Left lobe of liver (tissue), 2 donors: ENCODE results near the gene ARHGAP35. TPM values are rescaled to one million over a fixed set of nuclear protein-coding genes. Genes with fewer than 3 reads are reported as not detected.

ENCODE experiments used
- ATAC-seq: fragments of 200-7000 bp; cut with Tn5 transposase; one replicate; pipeline ENCODE4 v1.9.1; 2020; ENCODE audit warnings: mild to moderate bottlenecking, moderate library complexity
- DNase-seq: peaks from one replicate; pipeline ENCODE4 v3.0.0-alpha.2; 2020; ENCODE audit warnings: low spot score
- total RNA-seq: library from RNA; stranded (reverse); gene quantifications from one replicate; pipeline ENCODE4 v1.2.1, GENCODE V29; 2021
- donor health status: DM: no; HTN: no; CAD: no; lungs with moderate emphysema.
- donor health status: DM: no; HTN: yes; CAD: no.

ARHGAP35 gene
- total RNA-seq, 1 donor from 2014 or later: 56.9 TPM

DNA sequence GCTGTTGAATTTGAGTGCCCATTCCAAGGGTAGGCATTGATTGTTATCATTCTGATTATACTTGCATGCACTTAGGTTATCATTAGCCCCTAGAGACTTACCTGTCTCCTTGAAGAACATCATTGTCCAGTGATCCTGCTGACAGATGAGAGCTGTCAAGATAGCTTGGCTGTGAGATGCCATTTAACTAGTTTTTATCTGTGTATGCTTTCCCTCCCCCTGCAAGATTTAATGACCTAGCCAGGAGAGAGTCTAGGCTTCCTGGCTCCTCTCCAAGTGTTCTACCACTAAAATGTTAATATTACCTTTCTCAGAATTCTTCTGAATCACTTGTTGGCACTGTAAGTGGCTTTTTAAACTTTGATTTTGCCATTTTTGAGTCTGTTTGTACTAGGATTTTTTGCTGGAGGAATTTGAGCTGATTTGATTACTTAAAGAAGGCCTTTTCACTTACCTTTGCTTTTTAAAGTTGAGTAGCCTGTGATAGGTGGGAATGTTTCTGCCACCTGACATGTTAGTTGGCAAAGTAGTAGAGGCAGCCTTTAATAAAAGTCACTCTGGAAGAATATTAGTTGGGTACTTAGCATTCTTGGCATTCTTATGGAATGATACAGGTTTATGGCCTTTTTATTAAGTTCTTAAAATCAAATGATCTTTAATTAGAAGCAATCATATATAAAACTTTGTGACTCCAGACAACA, 41.1 kb downstream of the ARHGAP35 start:
- peak; percentile 16 for DNase-seq
- ATAC-seq: no peak

DNA sequence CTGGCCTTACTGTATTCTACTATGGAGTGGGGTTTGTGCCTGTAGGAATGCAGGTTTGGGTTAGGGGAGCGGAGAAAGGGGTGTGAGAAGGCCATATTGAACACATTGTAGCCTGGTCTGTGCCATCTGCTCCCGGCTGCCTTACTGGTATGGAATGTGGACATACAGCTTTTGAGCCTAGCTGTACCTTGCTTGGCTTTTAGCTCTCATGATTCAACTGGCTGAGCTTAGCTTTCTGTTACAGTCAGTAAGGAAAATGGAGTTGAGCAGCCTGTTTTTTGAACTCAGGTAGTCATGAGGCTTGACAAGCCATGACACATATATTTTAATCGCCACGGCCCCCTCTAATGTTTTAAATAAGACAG, 41.6 kb downstream of the ARHGAP35 start:
- ATAC-seq (no peak), DNase-seq (peak; percentile 19)

DNA sequence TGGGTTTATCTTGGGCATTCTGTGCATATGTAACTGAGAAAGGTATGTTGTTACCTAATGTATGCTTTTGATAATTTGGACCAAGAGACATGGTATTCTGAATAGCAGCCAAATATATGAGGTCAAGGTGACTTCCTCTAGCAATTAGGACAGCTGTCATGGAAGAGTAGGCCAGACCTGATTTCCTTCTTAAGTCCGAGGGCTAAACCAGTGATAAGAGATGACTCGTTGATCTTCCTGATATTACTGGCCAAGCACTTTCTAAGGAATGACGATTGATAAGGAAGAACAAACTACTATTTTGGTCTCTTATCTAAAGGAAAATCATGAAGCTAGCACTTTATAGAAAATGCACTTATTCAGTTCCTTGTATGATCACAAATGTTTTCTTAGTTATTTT, 42.7 kb downstream of the ARHGAP35 start:
- ATAC-seq (no peak), DNase-seq (no peak)

DNA sequence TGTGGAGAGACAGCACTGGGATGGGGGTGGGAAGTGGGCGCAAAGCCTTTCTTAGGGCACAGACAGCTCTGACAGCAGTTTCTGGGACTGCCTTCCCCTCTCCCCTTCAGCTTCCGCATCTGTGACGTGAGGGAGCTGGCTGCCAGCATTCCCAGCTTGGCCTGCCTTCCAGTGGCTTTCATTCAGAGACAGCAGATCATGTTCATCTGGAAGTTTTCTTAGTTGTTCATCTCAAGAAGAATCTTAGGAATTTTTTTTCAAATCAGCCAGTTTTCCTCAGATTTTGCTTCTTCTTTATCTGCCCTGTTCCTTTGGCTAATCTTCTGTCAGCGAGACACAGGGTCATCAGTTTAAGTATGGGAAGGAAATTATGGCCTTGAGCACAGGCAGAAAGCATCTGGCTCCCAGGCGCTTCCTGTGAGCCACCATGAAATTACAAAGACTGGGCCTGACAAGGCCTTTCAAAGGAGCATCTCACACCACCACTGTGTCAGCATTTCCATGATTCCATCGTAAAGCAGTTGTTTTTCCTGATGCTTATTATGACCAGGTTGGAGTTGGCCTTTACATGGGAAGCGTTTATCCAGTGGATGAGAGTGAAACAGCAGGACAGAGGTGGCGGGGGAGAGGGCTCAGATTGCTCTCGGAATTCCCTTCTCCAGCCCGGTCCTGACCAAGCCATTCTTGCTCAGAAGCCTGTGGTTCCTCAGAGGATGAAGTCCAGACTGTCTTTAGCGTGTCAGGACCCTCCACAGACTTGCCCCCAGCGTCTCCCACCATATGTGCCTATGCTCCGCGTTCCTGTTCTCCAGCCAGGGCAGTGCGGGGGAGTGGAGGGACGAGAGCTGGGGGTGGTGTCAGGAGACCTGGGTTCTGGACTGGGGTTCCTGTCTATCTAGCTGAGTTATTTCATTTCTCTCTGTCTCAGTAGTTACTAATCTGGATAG, 43.6 kb downstream of the ARHGAP35 start:
- ATAC-seq (peak; percentile 23), DNase-seq (no peak)

DNA sequence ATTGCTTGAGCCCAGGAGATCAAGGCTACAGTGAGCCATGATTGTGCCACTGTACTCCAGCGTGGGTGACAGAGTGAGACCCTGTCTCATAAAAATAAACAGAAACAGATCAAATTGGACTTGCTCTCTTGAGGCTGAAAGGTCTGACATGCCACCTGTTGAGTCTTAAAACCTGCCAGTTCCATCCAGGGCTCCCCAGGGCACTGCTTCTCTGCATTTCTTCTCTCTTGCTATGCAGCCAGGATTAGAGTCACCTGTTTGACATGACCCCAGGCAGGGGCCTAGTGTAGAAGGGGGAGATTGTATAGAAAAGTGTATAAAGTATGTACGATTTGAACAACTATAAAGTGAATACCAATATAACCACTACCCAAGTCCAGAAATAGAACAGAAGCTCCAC, 45.4 kb downstream of the ARHGAP35 start:
- no peak for DNase-seq
- no peak for ATAC-seq

DNA sequence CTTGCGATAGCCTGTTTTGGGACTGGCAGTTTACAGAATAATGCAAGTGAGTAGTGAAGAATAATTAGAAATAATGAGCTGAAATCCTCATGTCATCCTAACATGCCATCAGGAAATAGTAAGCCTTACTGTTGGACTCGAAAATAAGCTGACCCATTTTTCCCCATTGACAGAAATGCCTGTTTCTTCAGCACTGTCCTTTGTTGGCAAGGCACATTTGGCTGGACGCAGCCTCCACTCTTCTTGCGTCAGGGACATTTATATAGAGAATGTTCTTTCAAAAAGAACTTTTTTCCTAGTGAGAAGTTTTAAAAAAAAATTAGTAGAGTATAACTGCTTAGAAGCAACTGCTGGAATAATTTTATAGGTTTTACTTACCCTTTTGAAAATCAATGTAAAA, 47.1 kb downstream of the ARHGAP35 start:
- peak; percentile 78 for ATAC-seq

DNA sequence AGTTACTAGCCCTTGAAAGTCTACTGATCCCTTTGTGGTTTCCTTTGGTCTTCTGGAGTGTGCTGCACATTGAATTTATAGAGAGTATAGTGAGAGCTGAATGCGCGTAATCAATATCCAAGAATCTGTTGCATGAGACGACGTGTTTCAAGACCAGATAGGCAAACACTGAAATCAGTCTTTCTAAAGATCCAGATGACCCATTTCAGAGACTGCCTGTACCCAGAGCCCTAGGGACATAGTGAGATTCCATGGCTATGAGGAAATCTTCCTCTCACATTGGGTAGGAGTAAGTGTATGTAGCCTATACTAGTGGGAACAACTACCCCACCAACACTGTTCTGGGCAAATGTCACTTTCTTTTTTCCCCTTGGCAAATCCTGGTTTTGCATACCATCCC, 48.6 kb downstream of the ARHGAP35 start:
- DNase-seq (no peak), ATAC-seq (peak; percentile 45)

More for the DNA sequence above, 47.1 kb downstream of the ARHGAP35 start:
- no peak for DNase-seq

Other genes with a start within 250 kb of the ARHGAP35 start
- gene PTGIR, start 235.9 kb upstream of the ARHGAP35 start, total RNA-seq: 3.0 TPM
- not detected for gene GNG8, start 224.8 kb upstream of the ARHGAP35 start, total RNA-seq
- gene DACT3, start 199.8 kb upstream of the ARHGAP35 start, total RNA-seq: 1.2 TPM
- gene PRKD2, start 143.9 kb upstream of the ARHGAP35 start, total RNA-seq: 13.7 TPM
- 6.6 TPM for gene FKRP, start 114.9 kb upstream of the ARHGAP35 start, total RNA-seq
- 24.1 TPM for gene STRN4, start 114.5 kb upstream of the ARHGAP35 start, total RNA-seq
- 3.8 TPM for gene SLC1A5, start 72.4 kb upstream of the ARHGAP35 start, total RNA-seq
- gene AP2S1, start 10.2 kb upstream of the ARHGAP35 start, total RNA-seq: 89.1 TPM
- gene NPAS1, start 158.8 kb downstream of the ARHGAP35 start, total RNA-seq: 0.08 TPM
- 19.2 TPM for gene TMEM160, start 187.6 kb downstream of the ARHGAP35 start, total RNA-seq